Brain pericyte (primary cell): ENCODE data around the gene LRRC2.
"Not testable (repeated sequence)": the region's sequence is repeated elsewhere in the genome, so short reads cannot be mapped to it uniquely, and the experiment has no call there.

Source experiments
- DNase-seq: peaks from one replicate; pipeline ENCODE4 v3.0.0-alpha.2; 2012; ENCODE audit warnings: low read depth, low spot score

The LRRC2 gene

DNA sequence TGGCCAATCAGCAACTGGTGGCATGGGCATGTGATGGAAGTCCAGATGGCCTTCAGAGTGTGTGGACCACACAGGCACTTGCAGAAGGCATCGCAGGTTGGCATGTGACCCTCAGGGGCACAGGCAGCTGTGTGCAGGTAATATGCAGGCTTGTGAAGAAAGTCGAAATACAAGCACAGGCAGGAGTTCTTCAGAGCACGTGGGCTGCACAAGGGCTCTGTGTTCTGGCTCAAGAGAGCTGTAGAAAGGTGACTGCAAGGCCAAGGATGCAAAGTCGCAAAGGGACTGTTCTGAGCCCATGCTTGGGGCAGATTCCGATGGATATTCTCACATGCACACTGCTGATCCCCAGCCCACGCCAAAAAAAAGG lies 8.3 kb downstream of the LRRC2 start:
- DNase-seq, result no peak

DNA sequence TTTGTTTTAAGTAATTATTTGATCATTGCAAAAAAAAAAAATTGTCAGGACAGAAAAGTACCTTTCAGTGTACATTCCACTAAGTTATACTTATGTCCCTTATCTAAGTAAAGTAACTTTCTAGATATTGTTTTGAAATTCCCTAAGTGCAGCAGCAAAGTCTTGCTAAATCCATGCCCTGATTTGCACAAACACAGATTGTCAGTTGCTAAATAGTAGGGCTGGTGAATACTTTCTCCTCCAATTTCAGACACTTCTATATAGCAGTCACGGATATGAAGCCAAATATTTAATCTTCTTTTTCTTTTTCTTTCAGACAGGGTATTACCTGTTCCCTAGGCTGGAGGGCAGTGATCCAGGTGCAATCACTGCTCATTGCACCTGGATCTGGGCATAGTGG lies 12.9 kb downstream of the LRRC2 start:
- no peak for DNase-seq

DNA sequence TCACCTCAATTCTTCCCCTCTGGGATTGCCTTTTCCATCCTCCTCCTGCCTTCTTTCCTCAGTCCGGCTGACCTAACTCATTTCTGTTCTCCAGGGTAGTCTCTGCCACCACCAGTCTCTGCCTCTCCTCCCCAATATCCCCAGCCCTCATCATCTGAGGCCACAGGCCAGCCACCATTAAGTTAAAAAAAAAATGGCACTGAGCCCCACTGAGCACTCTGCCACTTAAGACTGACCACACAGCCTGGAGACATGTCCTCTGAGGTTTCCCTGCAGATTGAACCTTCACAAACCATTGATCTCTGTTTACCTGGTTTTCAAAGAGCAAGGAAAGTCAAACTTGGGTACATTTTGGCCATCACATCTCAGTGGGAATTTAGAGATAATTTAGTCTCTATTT lies 13.6 kb downstream of the LRRC2 start:
- DNase-seq, result no peak

DNA sequence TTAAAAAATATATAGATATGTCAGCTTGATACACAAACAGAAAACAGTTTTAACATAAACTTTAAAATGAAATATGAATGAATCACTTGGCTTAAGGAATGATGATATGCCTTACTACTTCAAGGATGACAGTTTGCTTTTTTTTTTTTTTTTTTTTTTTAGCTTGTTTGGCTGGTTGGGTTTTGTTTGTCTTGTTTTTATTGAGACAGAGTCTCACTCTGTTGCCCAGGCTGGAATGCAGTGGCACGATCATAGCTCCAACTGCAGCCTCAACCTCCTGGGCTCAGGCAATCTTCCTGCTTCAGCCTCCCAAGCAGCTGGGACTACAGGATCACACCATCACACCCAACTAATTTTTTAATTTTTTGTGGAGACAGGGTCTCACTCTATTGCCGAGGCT lies 14.5 kb downstream of the LRRC2 start:
- DNase-seq, result no peak

DNA sequence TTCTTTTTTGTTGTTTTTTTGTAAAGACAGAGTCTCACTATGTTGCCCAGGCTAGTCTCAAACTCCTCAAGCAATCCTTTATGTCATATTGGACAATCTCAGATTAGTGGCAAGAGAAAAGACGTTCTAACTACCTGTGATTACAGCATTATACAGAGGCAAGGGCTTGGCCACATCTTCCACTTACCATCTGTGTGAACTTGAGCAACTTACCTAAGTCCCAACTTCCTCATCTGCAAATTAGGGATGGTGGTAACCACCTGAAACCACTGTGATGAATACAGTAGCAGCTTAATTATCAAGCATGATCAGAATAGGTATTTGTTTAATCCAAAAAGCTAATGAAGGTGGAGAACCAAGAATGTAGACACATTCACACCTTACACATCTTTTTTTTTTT lies 16.1 kb downstream of the LRRC2 start:
- DNase-seq, result no peak

DNA sequence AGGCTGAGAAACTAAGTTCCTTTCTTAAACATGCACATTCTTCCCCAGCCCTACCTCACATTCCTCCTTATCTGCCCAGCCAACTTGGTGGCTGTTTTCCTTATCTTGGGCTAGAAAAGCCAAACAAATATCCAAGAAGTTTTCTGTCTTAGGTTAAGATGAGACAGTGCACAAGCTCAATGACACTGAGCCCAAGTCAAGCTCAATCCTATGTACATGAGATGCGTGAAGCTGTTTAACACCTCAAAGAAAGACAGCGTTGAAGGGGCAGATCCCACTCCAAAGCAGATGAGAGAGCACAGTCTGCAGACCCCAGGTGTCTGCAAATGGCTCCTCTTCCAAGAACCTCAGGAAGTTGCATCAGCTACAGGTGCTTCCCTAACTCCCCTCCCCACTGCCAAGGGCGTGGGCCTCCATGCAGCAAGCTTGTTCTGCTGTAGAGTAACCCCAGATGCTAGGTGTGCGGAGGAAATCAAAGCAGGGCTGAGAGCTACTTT lies 16.6 kb downstream of the LRRC2 start:
- DNase-seq, result no peak

DNA sequence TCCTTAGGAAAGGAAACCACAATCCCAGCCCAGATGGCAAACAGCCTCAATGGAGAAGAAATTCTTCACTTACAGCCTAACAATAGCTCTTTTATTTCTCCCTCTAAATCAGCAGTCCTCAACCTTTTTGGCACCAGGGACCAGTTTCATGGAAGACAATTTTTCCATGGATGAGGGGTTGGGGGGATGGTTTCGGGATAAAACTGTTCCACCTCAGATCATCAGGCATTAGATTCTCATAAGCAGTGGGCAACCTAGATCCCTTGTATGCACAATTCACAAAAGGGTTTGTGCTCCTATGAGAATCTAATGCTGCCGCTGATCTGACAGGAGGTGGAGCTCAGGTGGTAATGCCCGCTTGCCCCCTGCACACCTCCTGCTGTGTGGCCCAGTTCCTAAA lies 17.5 kb downstream of the LRRC2 start:
- DNase-seq, result not testable (repeated sequence)

DNA sequence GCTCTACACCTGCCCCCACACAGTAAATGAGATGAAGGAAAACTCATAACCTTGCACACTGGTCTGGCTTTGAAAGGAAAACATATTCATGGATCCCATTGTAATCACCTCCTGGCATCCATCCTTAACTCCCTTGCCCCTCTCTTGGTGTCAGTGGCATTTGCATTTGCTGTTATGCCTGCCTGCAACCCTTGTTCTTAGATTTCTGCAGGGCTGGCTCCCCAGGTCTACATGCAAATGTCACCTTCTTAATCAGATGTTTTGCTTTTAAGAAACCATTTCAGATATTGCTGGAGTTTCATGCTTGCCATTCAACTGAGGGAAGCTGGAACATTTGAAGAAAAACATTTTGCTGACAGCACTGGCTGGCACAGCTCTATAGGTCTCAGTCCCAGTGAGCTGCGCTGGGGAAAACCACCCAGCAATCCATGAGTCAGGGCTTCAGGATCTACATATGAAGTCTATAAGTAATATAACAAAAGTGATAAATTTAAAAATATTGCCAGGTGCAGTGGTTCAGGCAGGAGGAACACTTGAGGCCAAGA lies 19.1 kb downstream of the LRRC2 start:
- DNase-seq, result no peak

DNA sequence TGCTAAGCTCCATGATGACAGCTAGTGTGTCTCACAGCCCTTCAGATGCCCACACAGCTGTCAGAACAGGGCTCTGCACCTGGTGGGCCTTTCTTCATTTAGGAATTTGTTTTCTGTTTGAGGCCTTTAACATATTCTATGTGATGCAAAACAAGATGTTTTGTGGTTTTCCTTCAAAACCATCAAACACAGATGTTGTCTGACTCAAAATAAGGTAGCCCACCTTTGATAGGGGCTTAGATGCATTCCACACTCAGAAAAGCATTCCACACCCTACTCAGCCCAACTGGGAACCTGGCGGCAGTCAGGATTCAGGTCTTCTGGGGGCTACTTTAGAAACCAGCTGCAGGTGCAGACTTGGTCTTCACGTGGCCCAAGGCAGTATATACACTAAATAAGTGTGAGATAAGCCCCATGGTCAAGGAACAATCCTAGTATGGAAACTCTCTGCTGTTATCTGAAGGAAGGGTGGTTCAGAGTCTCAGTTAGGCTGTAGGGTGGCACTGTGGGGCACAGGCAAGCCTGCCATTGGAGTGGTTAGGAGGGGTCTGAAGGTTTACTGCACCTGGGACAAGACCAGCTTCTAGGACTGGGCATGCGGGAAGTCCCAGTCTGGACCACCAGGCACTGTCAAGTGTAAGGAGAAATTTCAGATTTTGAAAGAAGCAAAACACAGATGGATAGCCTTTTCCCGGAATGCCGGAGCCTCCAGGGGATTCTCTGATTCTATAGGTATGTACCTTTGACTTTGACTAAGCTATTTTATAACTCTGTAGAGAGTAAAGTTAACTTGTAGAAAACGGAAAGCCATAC lies 20.1 kb downstream of the LRRC2 start:
- DNase-seq, result no peak

DNA sequence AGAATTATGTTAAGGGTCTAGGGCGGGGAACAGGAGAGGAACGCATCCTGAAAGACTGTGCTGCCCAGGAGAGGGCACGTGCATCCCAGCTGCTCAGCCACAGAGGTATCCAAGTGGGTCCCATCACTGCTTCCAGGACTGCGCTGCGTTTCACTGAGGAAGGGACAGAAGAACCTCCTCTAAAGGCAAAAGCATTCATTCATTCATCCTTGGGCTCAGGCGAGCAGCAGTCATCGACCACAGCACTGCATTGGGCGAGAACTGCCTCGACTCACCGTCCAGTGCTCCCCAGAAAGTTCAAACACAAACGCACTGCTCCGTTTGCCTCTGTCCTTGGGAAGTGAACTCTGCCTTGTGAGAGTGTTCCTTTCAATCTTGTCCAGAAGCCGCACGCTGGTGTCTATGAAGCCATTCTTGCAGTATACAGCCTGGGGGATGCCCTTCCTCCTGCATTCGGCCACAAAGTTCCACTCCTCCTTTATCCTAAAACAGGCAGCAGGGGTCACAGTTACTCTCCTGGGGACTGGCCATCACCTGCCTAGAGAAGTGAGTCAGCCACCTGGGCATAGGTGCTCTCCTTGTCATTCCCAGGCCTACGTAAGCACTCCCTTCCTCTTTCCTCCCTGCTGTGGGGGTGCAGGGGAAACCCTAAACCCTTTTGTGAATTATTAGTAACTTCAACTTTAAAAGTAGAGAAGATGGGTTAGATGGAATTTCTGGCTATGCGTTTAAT lies 21.2 kb downstream of the LRRC2 start:
- DNase-seq, result no peak

DNA sequence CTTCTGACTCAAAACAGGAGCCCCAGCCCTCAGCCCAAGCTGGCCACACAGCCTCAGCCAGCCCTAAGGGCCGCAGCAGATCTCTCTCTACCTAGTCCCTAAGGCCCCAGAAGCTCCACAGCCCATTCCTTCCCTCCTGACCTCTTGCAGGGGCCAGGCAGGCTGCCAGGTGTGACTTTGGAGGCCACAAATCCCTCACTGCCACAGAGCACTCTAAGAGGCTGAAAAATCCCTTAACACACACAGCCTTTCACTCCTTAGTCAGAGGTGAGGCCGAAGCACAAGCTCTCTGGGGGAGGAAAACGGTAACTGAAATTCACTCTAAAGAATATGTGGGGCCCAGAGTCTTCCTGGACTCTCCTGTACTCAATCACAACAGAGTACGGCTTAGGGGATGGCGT lies 23.3 kb downstream of the LRRC2 start:
- DNase-seq, result no peak

DNA sequence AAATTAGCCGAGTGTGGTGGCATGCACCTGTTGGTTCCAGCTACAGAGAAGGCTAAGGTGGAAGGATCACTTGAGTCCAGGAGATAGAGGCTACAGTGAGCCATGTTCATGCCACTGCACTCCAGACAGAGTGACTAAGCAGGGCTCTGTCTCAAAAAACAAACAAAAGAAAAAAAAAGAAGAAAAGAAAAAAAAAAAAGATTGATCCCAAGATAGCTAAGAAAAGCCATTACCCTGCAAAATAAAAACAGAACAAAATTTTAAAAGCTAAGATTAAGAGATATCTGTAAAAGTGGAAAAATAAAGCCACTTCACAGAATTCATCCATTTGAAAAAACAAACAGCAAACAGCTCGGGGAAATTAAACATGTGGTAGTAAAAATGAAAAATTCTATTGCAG lies 23.8 kb downstream of the LRRC2 start:
- no peak for DNase-seq

DNA sequence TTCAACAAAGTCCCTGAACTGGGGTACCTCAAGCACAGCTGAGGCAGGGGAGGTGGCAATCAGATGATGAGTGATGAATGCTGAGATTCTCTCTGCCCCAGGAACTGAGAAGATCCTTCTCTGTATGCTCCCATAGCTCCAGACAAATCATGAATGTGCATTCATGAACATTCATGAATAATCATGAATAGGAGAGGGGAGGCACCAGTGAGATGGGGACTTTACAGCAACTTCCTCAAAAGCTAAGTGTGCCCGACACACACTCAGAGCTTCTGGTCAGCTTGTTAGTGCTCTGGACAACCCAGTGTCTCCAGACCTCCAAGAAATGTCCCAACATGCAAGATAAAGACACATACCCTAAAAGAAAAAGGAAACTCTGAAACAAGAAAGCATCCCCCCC lies 24.3 kb downstream of the LRRC2 start:
- DNase-seq, result no peak

DNA sequence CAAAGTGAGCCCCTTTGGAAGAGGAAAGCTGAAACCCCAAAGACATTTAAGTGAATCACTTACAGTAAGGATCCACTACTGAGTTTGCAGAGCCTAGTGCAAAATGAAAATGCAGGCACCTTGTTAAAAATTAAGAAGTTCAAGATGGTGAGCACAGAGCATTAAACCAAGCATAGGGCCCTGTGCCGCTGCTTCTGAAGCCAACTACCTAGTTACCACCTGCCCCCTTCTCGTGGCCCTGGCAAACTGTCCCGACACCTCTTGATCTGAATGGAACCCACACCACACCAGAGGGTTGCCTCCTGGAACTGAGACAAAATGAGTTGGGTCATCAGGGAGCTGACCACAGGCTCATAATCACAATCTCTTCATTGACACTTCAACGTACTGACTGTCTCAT lies 25.6 kb downstream of the LRRC2 start:
- no peak for DNase-seq

DNA sequence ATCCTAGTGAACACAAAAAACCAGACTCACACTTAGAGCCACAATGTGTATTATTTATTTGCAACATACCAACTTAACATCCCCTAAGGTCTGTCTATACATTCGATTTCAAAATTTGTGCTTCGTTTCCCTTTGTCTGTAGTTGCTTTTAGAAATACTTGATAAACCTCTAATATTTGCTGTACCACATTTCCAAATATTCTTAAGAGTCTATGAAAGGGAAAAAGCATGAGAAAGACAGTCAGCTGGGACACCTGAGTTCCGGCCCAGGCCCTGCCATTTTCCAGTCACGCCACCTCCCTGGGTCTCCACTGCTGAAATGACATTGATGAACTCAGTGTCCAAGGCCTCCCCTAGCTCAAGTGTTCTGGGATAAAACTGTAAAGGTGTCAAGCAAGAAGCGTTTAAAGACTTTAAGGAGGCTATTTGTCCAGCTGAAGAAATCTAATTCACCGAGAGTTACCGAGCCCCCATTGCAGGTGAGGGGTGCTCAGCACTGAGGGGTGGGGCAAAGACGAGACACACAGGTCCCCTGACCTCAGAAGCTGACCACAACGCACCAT lies 26.6 kb downstream of the LRRC2 start:
- DNase-seq, result no peak

DNA sequence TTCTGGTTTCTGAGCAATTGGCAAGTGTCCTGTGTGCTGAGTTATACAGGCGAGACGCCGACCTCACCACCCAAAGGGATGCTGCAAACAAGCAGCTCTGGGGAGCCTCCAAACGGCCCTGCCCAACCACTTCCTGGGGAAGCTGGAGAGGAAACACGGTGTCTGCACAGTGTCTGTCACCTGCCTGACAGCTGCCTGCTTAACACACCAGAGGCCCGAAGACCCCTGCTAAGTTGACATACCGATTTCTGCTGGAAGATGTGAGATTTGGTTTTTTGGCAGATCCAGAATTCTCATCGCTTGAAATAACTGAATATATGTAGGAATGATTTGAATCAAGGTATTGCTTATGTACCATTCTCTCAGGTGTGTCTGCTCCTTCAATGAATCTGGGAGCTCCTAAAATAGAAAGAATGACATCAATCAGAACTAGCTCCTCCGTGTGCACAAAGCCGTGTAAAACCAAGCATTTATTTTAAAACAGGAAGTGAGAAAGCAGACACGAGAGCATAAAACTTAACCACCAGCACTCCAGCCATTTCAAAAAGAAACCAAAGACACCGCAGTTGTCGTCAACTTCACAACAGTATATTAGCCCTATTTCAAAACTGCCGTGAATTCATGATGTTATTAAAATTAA lies 27.2 kb downstream of the LRRC2 start:
- no peak for DNase-seq

DNA sequence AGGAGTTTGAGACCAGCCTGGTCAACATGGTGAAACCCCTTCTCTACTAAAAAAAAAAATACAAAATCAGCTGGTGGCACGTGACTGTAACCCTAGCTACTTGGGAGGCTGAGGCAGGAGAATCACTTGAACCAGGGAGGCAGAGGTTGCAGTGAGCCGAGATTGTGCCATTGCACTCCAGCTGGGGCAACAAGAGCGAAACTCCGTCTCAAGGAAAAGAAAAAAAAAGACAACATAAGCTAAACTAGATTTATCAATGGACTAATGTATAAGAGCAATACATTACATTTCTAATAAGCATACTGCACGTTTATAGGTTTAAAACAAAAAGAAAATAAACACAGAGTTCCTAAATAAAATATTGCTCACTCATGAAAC lies 27.7 kb downstream of the LRRC2 start:
- DNase-seq, result not testable (repeated sequence)

DNA sequence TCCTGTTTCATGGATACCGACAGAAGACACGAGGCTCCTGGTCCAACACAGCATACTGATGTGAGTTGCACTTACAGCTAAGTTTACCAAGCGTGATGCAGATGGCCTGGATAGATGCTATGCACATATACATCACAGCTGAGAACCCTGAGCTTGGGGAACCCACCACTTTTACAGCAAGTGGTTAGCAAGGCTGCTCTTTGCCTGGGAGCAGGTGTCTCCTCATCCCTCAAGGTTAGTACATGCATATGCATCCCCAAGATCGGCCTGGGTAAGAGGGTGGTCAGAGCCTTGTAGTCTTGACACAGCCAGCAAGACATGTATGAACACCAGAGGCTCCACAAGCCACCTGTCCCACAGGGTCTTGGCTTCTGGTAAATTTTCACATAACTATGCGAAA lies 28.3 kb downstream of the LRRC2 start:
- DNase-seq, result no peak

DNA sequence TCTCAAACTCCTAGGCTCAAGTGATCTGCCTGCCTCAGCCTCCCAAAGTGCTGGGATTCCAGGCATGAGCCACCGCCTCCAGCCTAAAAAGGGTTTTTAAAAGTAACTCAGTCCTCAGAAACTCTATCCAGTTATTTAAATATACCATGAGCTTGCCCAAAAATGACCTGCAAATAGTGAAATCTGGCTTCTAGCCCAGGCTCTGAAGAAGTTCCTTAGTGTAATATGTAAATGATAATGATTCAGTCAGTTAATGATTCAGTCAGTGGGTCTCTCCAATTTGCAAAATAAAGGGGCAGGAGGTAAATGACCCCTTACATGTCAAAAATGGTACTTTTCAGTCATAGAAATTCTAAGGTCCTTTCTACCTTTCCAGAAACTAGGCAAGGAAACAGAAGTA lies 28.8 kb downstream of the LRRC2 start:
- DNase-seq, result no peak

DNA sequence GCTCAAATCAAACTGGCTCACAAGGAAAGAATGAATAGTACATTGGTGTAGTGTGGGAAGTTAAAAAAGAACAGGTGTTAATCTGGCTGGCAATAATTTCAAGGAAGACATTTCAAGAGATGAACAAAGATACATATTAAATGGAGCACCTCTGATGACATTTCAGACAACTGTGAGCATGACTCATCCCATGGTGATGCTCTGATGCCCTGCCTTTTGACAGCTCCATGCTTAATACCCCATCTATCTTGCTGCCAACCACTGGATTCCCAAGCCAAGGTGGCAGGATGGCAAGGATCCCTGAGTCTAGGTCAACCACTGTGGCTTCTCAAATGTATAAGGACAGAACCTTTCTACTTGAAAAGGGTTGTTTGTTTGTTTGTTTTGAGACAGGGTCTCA lies 29.3 kb downstream of the LRRC2 start:
- no peak for DNase-seq

DNA sequence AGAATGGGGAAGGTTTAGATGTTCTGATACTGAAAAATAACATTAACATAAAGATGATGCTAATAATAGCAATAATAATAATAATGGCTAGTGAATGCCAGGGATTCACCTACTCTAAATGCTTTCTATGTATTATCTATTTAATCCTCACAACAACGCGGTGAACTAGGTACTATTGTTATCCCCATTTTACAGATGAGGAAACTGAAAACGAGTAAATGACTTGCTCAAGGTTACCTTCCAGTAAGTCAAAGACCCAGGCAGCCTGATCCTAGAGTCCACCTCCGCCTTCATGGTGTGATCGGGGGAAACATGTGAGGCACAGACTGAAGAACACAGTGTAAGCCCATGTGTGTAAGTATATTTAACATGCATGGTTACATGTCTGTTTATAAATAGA lies 30.4 kb downstream of the LRRC2 start:
- no peak for DNase-seq

DNA sequence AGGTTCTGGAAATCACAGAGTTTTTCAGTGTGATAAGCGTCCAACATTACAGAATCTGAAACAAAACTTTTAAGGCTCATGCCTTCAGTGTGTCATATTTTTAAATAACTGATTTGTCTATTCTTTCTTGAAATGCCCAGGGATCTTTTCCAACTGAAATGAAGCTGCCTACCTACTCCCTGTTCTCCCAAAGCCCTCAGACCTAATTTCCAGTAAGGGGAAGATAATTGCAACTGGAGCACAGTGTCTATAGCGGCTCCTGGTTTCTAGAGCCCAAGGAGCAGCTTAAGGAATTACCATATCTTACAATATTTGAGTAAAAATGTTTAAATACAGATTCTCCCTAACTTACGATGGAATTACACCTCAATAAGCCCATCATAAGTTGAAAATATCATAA lies 33.0 kb downstream of the LRRC2 start:
- no peak for DNase-seq
